ENCODE measurements around the gene SLC30A4.

Gene SLC30A4

GRCh38 chr15:45497261-45497660, 25.3 kb downstream of the SLC30A4 start:
- no peaks in the 10 kb centered on the region for H3K4me1 ChIP-seq
- no peak for TF ChIP-seq CTCF (IDR thresholded peaks at IDR 0.05)
- no peak overlapping the region for H3K4me2 ChIP-seq (ENCODE audit: low read length)
- H3K9ac ChIP-seq = no peak overlapping the region
- no peak overlapping the region for H3K4me3 ChIP-seq (ENCODE audit: low read depth, low read length)
- H3K27ac ChIP-seq = no peak overlapping the region
- H3K27me3 ChIP-seq (ENCODE audit: control insufficient read depth, insufficient read depth, low read length) = no peaks in the 10 kb centered on the region
- H2AFZ ChIP-seq = no peak overlapping the region
- no peaks in the 10 kb centered on the region for H3K79me2 ChIP-seq
- H3K36me3 ChIP-seq (ENCODE audit: control insufficient read depth, insufficient read depth, low read length) = no peaks in the 10 kb centered on the region
- H3K9me3 ChIP-seq (ENCODE audit: control insufficient read depth, low read length) = no peaks in the 10 kb centered on the region

- Histone ChIP-seq H3K9me3 (ENCODE audit: control insufficient read depth, low read length) (no peaks in the 10 kb centered on the region), H3K36me3 (ENCODE audit: control insufficient read depth, insufficient read depth, low read length) (no peaks in the 10 kb centered on the region), H2AFZ (no peak overlapping the region)
These were observed 25.9 kb downstream of the SLC30A4 start for GRCh38 chr15:45496658-45497057.

GRCh38 chr15:45495588-45495987, 27.0 kb downstream of the SLC30A4 start:
- Histone ChIP-seq H3K27ac (no peak overlapping the region), H3K36me3 (ENCODE audit: control insufficient read depth, insufficient read depth, low read length) (no peaks in the 10 kb centered on the region)

More at GRCh38 chr15:45496658-45497057, 25.9 kb downstream of the SLC30A4 start:
- Histone ChIP-seq H3K4me2 (ENCODE audit: low read length) (no peak overlapping the region), H3K4me3 (ENCODE audit: low read depth, low read length) (no peak overlapping the region), H3K79me2 (no peaks in the 10 kb centered on the region), H3K4me1 (no peaks in the 10 kb centered on the region), H3K9ac (no peak overlapping the region), H3K27me3 (ENCODE audit: control insufficient read depth, insufficient read depth, low read length) (no peaks in the 10 kb centered on the region), H3K27ac (no peak overlapping the region)
- no peak for TF ChIP-seq CTCF (IDR thresholded peaks at IDR 0.05)

DNA sequence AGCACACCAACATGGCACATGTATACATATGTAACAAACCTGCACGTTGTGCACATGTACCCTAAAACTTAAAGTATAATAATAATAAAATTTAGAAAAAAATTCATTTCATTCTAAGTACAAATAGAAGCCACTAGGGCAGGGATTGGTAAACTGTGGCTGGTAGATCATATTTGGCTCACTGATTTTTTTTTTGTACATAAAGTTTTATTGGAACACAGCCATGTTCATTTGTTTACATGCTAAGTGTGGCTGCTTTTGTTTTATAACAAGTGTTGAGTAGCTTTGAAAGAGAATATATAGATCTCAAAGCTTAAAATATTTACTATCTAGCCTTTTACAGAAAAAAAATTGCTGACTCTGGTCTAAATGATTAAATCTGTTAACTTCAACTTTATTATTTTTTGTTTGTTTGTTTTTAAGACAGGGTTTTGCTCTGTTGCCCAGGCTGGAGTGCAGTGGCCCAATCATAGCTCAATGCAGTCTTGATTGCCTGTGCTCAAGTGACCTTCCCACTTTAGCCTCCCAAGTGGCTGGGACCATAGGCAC, 32.8 kb downstream of the SLC30A4 start:
- no peaks in the 10 kb centered on the region for H3K79me2 ChIP-seq
- TF ChIP-seq CTCF (IDR thresholded peaks at IDR 0.05) = no peak
- H3K9ac ChIP-seq = no peak overlapping the region
- H3K4me1 ChIP-seq = no peaks in the 10 kb centered on the region
- no peak overlapping the region for H3K4me3 ChIP-seq (ENCODE audit: low read depth, low read length)
- no peaks in the 10 kb centered on the region for H3K27me3 ChIP-seq (ENCODE audit: control insufficient read depth, insufficient read depth, low read length)
- H3K4me2 ChIP-seq (ENCODE audit: low read length) = no peak overlapping the region
- no peak overlapping the region for H3K27ac ChIP-seq
- H3K36me3 ChIP-seq (ENCODE audit: control insufficient read depth, insufficient read depth, low read length) = peaks cover 2% of the 10 kb centered on the region
- H2AFZ ChIP-seq = no peak overlapping the region
- no peaks in the 10 kb centered on the region for H3K9me3 ChIP-seq (ENCODE audit: control insufficient read depth, low read length)

More at GRCh38 chr15:45495588-45495987, 27.0 kb downstream of the SLC30A4 start:
- Histone ChIP-seq H3K27me3 (ENCODE audit: control insufficient read depth, insufficient read depth, low read length) (no peaks in the 10 kb centered on the region), H3K9ac (no peak overlapping the region), H3K9me3 (ENCODE audit: control insufficient read depth, low read length) (no peaks in the 10 kb centered on the region), H3K4me1 (no peaks in the 10 kb centered on the region), H2AFZ (no peak overlapping the region), H3K79me2 (no peaks in the 10 kb centered on the region), H3K4me3 (ENCODE audit: low read depth, low read length) (no peak overlapping the region), H3K4me2 (ENCODE audit: low read length) (no peak overlapping the region)
- no peak for TF ChIP-seq CTCF (IDR thresholded peaks at IDR 0.05)

DNA sequence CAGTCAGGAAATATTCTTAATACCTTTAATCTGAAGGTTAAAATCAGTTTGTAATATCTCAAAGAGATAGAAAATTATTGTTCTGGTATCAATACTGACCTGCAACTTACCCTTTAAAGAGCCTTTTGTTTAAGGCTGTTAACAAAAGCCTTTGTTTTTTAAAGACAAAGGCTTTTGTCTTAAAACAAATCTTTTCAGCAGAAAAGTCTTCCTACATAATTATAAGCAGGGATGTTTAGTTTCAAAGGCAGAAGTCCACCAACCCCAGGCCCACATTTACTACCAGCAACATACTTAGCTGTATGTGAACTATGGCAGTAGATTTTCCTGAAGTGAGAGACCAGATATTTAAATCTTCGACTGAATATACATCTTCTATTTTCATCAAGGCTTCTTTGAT, 36.2 kb downstream of the SLC30A4 start:
- Histone ChIP-seq H2AFZ (no peak overlapping the region), H3K27ac (no peak overlapping the region), H3K9me3 (ENCODE audit: control insufficient read depth, low read length) (no peaks in the 10 kb centered on the region), H3K27me3 (ENCODE audit: control insufficient read depth, insufficient read depth, low read length) (no peaks in the 10 kb centered on the region), H3K4me3 (ENCODE audit: low read depth, low read length) (no peak overlapping the region), H3K4me2 (ENCODE audit: low read length) (no peak overlapping the region), H3K36me3 (ENCODE audit: control insufficient read depth, insufficient read depth, low read length) (peaks cover 2% of the 10 kb centered on the region), H3K79me2 (no peaks in the 10 kb centered on the region), H3K4me1 (no peaks in the 10 kb centered on the region), H3K9ac (no peak overlapping the region)
- TF ChIP-seq CTCF (IDR thresholded peaks at IDR 0.05) = no peak
